Activated B cell treated with CpG ODN at 0.5 μM for 24 hours (primary cell): ENCODE results near the gene NWD2. TPM values are rescaled to one million over a fixed set of nuclear protein-coding genes. Genes with fewer than 3 reads are reported as not detected.

Experiments
- ATAC-seq: fragments of 200-7000 bp; cut with Tn5 transposase; one replicate; pipeline ENCODE4 v1.10.0; 2021; ENCODE audit warnings: low read depth, mild to moderate bottlenecking, moderate library complexity
- CTCF ChIA-PET: fragments of 350-600 bp; sonication (Branson Sonifier 250); formaldehyde crosslinking; loops from one replicate; lab custom pipeline; 2021; ENCODE audit warnings: antibody characterized with exemption; lab: Charles Lee
- POLR2A ChIA-PET: fragments of 350-600 bp; sonication (Branson Sonifier 250); formaldehyde crosslinking; loops from one replicate; lab custom pipeline; 2021; ENCODE audit warnings: antibody characterized with exemption; lab: Charles Lee
- DNase-seq: peaks from one replicate; pipeline ENCODE4 v3.0.0; 2022
- H3K27ac Mint-ChIP-seq: one replicate; pipeline ENCODE4 v1.8.0; 2020; ENCODE audit warnings: mixed read lengths
- H3K27me3 Mint-ChIP-seq: one replicate; pipeline ENCODE4 v1.8.0; 2021; ENCODE audit warnings: mixed read lengths
- H3K36me3 Mint-ChIP-seq: one replicate; pipeline ENCODE4 v1.8.0; 2021; ENCODE audit warnings: low read depth, mixed read lengths
- H3K4me1 Mint-ChIP-seq: one replicate; pipeline ENCODE4 v1.8.0; 2021; ENCODE audit warnings: mixed read lengths
- H3K4me3 Mint-ChIP-seq: one replicate; pipeline ENCODE4 v1.8.0; 2020; ENCODE audit warnings: mild to moderate bottlenecking, mixed read lengths
- H3K9me3 Mint-ChIP-seq: one replicate; pipeline ENCODE4 v1.8.0; 2020; ENCODE audit warnings: mixed read lengths
- intact Hi-C: fragments of 100-400 bp; cut with micrococcal nuclease; formaldehyde crosslinking; loops from one replicate; pipeline ENCODE4 v1.15.1; 2024
- total RNA-seq: library from RNA; stranded (reverse); gene quantifications from 2 replicates; pipeline ENCODE4 v1.2.3, GENCODE V29; 2022
- TF ChIP-seq, protein P1 (sequence below): fragments of 200-600 bp; IDR thresholded peaks from one replicate; pipeline ENCODE4 v1.8.0; 2022; ENCODE audit warnings: antibody characterized with exemption, mild to moderate bottlenecking

The NWD2 gene
- total RNA-seq, 1 donor from 2014 or later = not detected

DNA sequence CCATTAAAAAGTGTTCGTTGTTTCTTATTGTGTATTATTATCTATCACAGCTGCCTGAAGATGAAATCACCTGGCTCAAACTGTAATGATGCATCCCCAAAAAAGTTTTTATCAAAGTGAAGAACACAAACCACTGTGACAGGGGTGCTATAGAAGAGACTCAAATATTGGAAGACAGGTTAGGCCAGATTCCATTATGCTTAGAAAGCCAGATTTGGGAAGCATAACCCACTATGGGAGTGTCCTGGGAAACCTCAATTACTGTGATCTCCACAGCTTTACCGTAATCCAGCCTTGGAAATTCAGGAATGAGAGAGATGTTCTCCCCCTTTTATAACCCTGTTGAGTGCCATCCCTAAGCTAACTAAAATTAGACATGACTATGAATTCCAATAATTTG, 114.2 kb downstream of the NWD2 start:
- Mint-ChIP-seq H3K27me3 (peaks cover 19% of the 10 kb centered on the region), H3K4me3 (no peak overlapping the region), H3K27ac (no peak overlapping the region), H3K4me1 (no peaks in the 10 kb centered on the region), H3K9me3 (no peaks in the 10 kb centered on the region), H3K36me3 (no peaks in the 10 kb centered on the region)
- ChIA-PET CTCF (interaction anchor here (1.0 kb wide), 1 partner anchor 13 kb away, joined by 3 read pairs; no protein-coding TSS in a partner anchor), POLR2A (no interaction called here)
- no peak for DNase-seq
- intact Hi-C loops = no loop called here
- TF ChIP-seq, protein P1, sequence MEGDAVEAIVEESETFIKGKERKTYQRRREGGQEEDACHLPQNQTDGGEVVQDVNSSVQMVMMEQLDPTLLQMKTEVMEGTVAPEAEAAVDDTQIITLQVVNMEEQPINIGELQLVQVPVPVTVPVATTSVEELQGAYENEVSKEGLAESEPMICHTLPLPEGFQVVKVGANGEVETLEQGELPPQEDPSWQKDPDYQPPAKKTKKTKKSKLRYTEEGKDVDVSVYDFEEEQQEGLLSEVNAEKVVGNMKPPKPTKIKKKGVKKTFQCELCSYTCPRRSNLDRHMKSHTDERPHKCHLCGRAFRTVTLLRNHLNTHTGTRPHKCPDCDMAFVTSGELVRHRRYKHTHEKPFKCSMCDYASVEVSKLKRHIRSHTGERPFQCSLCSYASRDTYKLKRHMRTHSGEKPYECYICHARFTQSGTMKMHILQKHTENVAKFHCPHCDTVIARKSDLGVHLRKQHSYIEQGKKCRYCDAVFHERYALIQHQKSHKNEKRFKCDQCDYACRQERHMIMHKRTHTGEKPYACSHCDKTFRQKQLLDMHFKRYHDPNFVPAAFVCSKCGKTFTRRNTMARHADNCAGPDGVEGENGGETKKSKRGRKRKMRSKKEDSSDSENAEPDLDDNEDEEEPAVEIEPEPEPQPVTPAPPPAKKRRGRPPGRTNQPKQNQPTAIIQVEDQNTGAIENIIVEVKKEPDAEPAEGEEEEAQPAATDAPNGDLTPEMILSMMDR = no peak
- ATAC-seq = no peak

DNA sequence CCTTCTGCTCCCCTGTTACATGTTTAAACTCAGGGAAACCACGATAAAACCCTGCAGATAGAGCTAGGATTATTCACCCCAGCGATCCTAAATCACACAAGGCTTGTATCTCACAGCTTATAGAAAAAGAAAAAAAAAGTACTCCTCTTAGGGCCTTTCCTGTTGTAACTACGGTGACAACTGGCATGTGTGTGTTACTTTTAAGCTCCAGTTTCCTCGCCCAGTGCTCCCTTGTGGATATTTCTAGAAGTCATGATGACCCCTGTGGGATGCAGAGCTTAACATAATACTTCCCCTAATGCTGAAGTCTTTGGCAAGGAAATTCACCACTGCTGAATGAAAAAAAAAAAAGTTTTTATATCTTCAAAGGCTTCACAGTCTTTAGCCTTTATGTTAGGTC, 114.7 kb downstream of the NWD2 start:
- no peaks in the 10 kb centered on the region for H3K4me1 Mint-ChIP-seq
- H3K27me3 Mint-ChIP-seq = peaks cover 19% of the 10 kb centered on the region

DNA sequence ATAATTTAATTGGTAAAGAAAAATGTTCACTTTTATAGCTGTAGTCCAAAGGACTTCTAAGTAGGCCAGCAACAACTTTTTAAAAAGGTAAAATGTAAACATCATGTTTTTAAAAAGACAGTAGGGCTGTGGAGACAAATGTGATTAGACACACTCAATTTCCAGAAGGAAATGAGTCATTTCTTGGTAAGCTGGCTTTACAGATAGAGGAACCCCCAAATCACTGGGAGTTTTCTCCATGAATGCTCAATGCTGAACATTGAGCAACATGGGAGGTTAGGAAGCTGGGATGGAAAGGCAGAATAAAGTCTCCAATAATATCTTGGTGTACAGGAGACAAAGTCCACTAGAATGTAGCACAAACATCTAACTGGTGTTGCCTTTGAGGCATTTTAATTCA, 121.3 kb downstream of the NWD2 start:
- POLR2A ChIA-PET = no interaction called here

More for the DNA sequence above, 114.7 kb downstream of the NWD2 start:
- ChIA-PET POLR2A (no interaction called here), CTCF (interaction anchor here (1.0 kb wide), 1 partner anchor 13 kb away, joined by 3 read pairs; no protein-coding TSS in a partner anchor)
- no peak overlapping the region for H3K27ac Mint-ChIP-seq
- no peak for ATAC-seq
- H3K36me3 Mint-ChIP-seq = no peaks in the 10 kb centered on the region
- intact Hi-C loops = no loop called here
- TF ChIP-seq, protein P1 = no peak
- no peaks in the 10 kb centered on the region for H3K9me3 Mint-ChIP-seq
- no peak for DNase-seq
- H3K4me3 Mint-ChIP-seq = no peak overlapping the region

DNA sequence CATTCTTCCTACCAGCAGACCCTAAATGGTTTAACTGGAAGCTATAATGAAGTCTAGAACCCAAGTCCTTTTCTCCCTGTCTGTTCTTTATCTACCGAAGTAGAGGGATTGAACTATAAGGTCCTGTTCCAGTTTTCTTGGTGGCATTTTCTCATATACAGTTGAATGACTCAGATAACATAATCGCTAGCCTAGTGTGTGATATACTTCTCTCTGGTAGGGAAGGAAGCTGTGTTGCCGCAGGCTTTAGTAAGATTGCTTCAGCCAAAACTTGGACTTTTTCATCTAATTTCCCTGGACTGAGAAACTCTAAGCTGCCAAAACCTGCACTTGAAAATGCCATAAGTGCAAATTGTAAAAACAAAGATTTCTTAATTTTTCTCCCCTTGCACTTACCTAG, 123.4 kb downstream of the NWD2 start:
- DNase-seq = no peak
- Mint-ChIP-seq H3K9me3 (no peaks in the 10 kb centered on the region), H3K36me3 (no peaks in the 10 kb centered on the region), H3K4me3 (no peak overlapping the region), H3K27me3 (peaks cover 8% of the 10 kb centered on the region), H3K27ac (no peak overlapping the region), H3K4me1 (no peaks in the 10 kb centered on the region)
- TF ChIP-seq, protein P1 = no peak
- CTCF ChIA-PET = interaction anchor here (1.0 kb wide), 1 partner anchor 18 kb away, joined by 3 read pairs; no protein-coding TSS in a partner anchor
- no peak for ATAC-seq
- POLR2A ChIA-PET = no interaction called here
- intact Hi-C loops = no loop called here

More for the DNA sequence above, 121.3 kb downstream of the NWD2 start:
- ATAC-seq (no peak), DNase-seq (no peak)
- Mint-ChIP-seq H3K36me3 (no peaks in the 10 kb centered on the region), H3K4me1 (no peaks in the 10 kb centered on the region), H3K27me3 (peaks cover 16% of the 10 kb centered on the region), H3K27ac (no peak overlapping the region), H3K4me3 (no peak overlapping the region), H3K9me3 (no peaks in the 10 kb centered on the region)
- intact Hi-C loops = no loop called here
- TF ChIP-seq, protein P1 = no peak
- CTCF ChIA-PET = no interaction called here

DNA sequence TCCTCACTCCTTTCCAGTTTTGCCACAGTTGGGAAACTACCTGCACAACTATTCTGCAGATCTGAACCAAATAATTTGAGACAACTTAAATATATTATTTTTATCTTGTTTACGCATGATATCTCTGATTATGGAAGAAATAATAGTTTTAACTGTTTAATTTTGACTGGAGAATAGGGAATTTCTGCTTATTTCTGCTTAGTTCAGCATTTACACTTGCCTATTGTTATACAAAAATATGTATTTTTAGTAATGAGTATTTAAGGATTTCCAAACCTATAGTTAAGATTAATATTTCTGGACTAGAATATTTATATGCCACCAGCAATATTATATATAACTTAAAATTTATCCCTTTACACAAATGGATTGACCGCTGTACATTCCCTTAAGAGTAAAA, 125.5 kb downstream of the NWD2 start:
- POLR2A ChIA-PET = no interaction called here
- Mint-ChIP-seq H3K9me3 (no peaks in the 10 kb centered on the region), H3K27ac (no peak overlapping the region), H3K4me1 (no peaks in the 10 kb centered on the region), H3K36me3 (no peaks in the 10 kb centered on the region), H3K27me3 (peaks cover 2% of the 10 kb centered on the region), H3K4me3 (no peak overlapping the region)
- ATAC-seq (no peak), DNase-seq (no peak)
- CTCF ChIA-PET = no interaction called here
- TF ChIP-seq, protein P1 = no peak
- intact Hi-C loops = no loop called here
